ENCODE measurements around the gene DUS1L.

GRCh38 chr17:82064433-82065192, 991 bp downstream of the DUS1L start:
- TF ChIP-seq CTCF (IDR thresholded peaks at IDR 0.05) (no peak), EZH2 (IDR thresholded peaks at IDR 0.05; ENCODE audit: borderline replicate concordance, insufficient read depth, low read depth, low read length, poor library complexity, severe bottlenecking) (no peak)
